HCEC 1CT (cell line): ENCODE data around the gene CCDC169.

Source experiments
- DNase-seq: peaks from one replicate; pipeline ENCODE4 v3.0.0-alpha.2; 2017

Gene CCDC169

GRCh38 chr13:36242761-36243160 is 54.9 kb downstream of the CCDC169 start:
- no peak for DNase-seq

GRCh38 chr13:36231236-36231635 is 66.4 kb downstream of the CCDC169 start:
- no peak for DNase-seq

- no peak for DNase-seq
Measured at GRCh38 chr13:36224730-36225129, 72.9 kb downstream of the CCDC169 start.

- DNase-seq, result no peak
Measured at GRCh38 chr13:36219883-36220282, 77.7 kb downstream of the CCDC169 start.

- DNase-seq, result no peak
Measured at GRCh38 chr13:36217456-36217855, 80.2 kb downstream of the CCDC169 start.

- no peak for DNase-seq
Measured at GRCh38 chr13:36214163-36214921, 83.3 kb downstream of the CCDC169 start, which contains the start of gene SOHLH2. Gene SOHLH2 (minus strand): TSS chr13:36214556. CDS start chr13:36214526, 30 bp downstream.

- no peak for DNase-seq
Measured at GRCh38 chr13:36212789-36213188, 84.8 kb downstream of the CCDC169 start.

GRCh38 chr13:36211567-36211966 is 86.0 kb downstream of the CCDC169 start:
- no peak for DNase-seq

- DNase-seq, result no peak
Measured at GRCh38 chr13:36210738-36211137, 86.9 kb downstream of the CCDC169 start.

GRCh38 chr13:36207672-36208071 is 89.9 kb downstream of the CCDC169 start:
- DNase-seq, result no peak

GRCh38 chr13:36193151-36193855 is 104.3 kb downstream of the CCDC169 start:
- DNase-seq, result no peak

GRCh38 chr13:36192166-36192565 is 105.4 kb downstream of the CCDC169 start:
- no peak for DNase-seq

- DNase-seq, result no peak
Measured at GRCh38 chr13:36190771-36191170, 106.8 kb downstream of the CCDC169 start.

- no peak for DNase-seq
Measured at GRCh38 chr13:36188441-36188840, 109.2 kb downstream of the CCDC169 start.

GRCh38 chr13:36183901-36184300 is 113.7 kb downstream of the CCDC169 start:
- DNase-seq, result no peak
